A673 (cell line): Measurements from ENCODE around the gene IGF1R. TPM values are rescaled to one million over a fixed set of nuclear protein-coding genes. Genes with fewer than 3 reads are reported as not detected.

ENCODE experiments used
- BruUV-seq: library from RNA; stranded (reverse); fragments of 400-500 nt; replicated peaks from 2 replicates; lab custom pipeline; 2021; lab: Mats Ljungman, UMichigan
- CTCF ChIA-PET: fragments of 300-600 bp; sonication (Branson Sonifier 250); formaldehyde crosslinking; loops from one replicate; lab custom pipeline; 2022; ENCODE audit warnings: antibody characterized with exemption; lab: Charles Lee
- POLR2A ChIA-PET: fragments of 300-600 bp; sonication (Branson Sonifier 250); formaldehyde crosslinking; loops from one replicate; lab custom pipeline; 2022; ENCODE audit warnings: antibody characterized with exemption; ENCODE audit not compliant: low non-redundant PET; lab: Charles Lee
- DNase-seq: peaks from one replicate; pipeline ENCODE4 v3.0.0-alpha.2; 2015; ENCODE audit warnings: low spot score
- H3K27ac ChIP-seq: fragments of 200-600 bp; sonication (generic); 2 replicates; pipeline ENCODE4 v1.5.1; 2016; ENCODE audit warnings: mixed run types, low read depth, mild to moderate bottlenecking, mixed read lengths, antibody characterized with exemption, low read length; ENCODE audit not compliant: poor library complexity, severe bottlenecking
- H3K27me3 ChIP-seq: fragments of 200-600 bp; sonication (generic); replicated peaks from 2 replicates; pipeline ENCODE4 v1.6.1; 2017; ENCODE audit warnings: mixed run types, low read depth, mild to moderate bottlenecking, mixed read lengths, antibody characterized with exemption, low read length; ENCODE audit not compliant: insufficient read depth, poor library complexity
- H3K36me3 ChIP-seq: fragments of 200-600 bp; sonication (generic); 2 replicates; pipeline ENCODE4 v1.6.1; 2016; ENCODE audit warnings: mixed run types, mild to moderate bottlenecking, mixed read lengths, antibody characterized with exemption, low read length; ENCODE audit not compliant: insufficient read depth, poor library complexity, severe bottlenecking
- H3K4me1 ChIP-seq: fragments of 200-600 bp; sonication (generic); 2 replicates; pipeline ENCODE4 v1.6.1; 2017; ENCODE audit warnings: mixed run types, mild to moderate bottlenecking, mixed read lengths, antibody characterized with exemption, low read length; ENCODE audit not compliant: insufficient read depth, poor library complexity, severe bottlenecking
- H3K4me3 ChIP-seq: fragments of 200-600 bp; sonication (generic); 2 replicates; pipeline ENCODE4 v1.5.1; 2016; ENCODE audit warnings: low read depth, mixed run types, mild to moderate bottlenecking, mixed read lengths, low read length; ENCODE audit not compliant: poor library complexity, severe bottlenecking
- H3K9me3 ChIP-seq: fragments of 200-600 bp; sonication (generic); 2 replicates; pipeline ENCODE4 v1.6.1; 2016; ENCODE audit warnings: mixed run types, low read depth, mild to moderate bottlenecking, mixed read lengths, antibody characterized with exemption, low read length; ENCODE audit not compliant: poor library complexity, severe bottlenecking
- EZH2 ChIP-seq: fragments of 200-600 bp; sonication (generic); IDR thresholded peaks from 2 replicates; pipeline ENCODE4 v1.6.1; 2017; ENCODE audit warnings: borderline replicate concordance, low read depth, mild to moderate bottlenecking, mixed read lengths, antibody characterized with exemption, low read length; ENCODE audit not compliant: poor library complexity, severe bottlenecking
- intact Hi-C: fragments of 100-400 bp; cut with micrococcal nuclease; formaldehyde crosslinking; loops from one replicate; pipeline ENCODE4 v1.10.0; 2022; ENCODE audit not compliant: unreplicated experiment
- total RNA-seq: library from RNA; stranded (reverse); gene quantifications from 2 replicates; pipeline ENCODE4 v1.2.3, GENCODE V29; 2021
- TF ChIP-seq, protein P1 (sequence below): fragments of 300-800, 200-600 bp; sonication (generic); conservative IDR thresholded peaks from 2 replicates; pipeline ENCODE4 v1.5.1; 2017; ENCODE audit warnings: low read depth, mild to moderate bottlenecking, antibody characterized with exemption, low read length, moderate library complexity, mixed read lengths

The IGF1R gene
- total RNA-seq, 1 experiment from 2014 or later: 34.9 TPM

DNA sequence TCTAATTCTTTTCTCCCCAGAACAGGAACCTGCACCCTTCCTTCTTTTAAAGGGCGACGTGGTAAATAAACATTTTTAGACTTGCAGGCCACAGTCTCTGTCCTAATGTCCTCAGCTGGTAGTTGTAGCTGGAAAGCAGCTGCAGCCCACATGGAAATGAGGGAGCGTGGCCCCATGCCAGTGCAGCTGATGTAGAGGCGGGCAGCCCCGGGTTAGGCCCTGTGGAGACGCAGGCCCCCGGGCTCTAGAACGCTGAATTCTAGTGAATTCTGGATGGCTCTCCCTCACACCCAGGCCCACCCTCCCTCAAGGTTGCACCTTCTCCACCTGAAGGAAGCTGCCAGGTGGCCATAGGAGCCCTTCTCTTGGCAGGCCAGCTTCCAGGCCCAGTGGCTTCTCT lies 307.0 kb downstream of the IGF1R start:
- no peak for TF ChIP-seq EZH2
- TF ChIP-seq, protein P1, sequence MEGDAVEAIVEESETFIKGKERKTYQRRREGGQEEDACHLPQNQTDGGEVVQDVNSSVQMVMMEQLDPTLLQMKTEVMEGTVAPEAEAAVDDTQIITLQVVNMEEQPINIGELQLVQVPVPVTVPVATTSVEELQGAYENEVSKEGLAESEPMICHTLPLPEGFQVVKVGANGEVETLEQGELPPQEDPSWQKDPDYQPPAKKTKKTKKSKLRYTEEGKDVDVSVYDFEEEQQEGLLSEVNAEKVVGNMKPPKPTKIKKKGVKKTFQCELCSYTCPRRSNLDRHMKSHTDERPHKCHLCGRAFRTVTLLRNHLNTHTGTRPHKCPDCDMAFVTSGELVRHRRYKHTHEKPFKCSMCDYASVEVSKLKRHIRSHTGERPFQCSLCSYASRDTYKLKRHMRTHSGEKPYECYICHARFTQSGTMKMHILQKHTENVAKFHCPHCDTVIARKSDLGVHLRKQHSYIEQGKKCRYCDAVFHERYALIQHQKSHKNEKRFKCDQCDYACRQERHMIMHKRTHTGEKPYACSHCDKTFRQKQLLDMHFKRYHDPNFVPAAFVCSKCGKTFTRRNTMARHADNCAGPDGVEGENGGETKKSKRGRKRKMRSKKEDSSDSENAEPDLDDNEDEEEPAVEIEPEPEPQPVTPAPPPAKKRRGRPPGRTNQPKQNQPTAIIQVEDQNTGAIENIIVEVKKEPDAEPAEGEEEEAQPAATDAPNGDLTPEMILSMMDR: no peak
- no peak overlapping the region for H3K4me3 ChIP-seq
- no peak overlapping the region for H3K27ac ChIP-seq
- intact Hi-C loops: no loop called here
- no peaks in the 10 kb centered on the region for H3K9me3 ChIP-seq
- H3K27me3 ChIP-seq: no peaks in the 10 kb centered on the region
- DNase-seq: no peak
- H3K36me3 ChIP-seq: peaks cover 14% of the 10 kb centered on the region
- CTCF ChIA-PET: no interaction called here
- no TSS peak for BruUV-seq
- H3K4me1 ChIP-seq: no peaks in the 10 kb centered on the region
- POLR2A ChIA-PET: no interaction called here

DNA sequence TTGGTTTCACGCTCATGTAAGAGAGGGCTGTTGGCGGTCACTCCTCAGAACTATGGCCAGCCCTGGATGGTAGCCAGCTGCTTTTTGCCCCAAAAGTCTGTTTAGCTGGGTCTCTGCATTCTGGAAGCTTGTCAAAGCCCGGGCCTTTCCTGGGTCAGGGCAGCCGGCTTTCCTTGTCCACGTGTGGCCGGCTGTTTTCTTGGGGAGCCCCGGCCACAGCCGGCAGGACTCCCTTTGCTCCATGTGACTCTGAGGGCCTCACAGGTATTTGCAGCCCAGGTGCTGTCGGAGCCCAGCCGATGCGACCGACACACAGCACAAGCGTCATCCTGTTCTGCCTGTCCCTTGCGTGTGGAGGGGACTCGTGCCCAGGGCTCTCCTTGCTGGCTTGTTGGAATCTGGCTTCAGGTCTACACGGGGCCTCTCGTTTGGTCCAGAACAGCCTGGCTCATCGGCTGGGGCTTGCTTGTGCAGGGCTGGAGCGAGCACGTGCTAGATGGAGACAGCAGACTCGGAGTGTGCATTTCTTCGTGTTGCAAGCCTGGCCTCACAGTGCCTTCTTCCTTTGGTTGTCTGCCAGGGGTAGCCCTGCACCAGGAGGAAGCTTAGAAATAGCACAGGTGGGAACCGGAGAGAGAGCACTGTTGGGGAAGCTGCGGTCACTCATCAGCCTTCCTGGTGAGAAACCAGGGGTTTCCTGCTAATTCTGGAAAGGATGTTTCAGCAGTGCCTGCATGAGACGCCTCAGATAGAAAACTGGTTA lies 307.8 kb downstream of the IGF1R start:
- no TSS peak for BruUV-seq
- no peak for DNase-seq
- CTCF ChIA-PET: no interaction called here
- H3K27ac ChIP-seq: no peak overlapping the region
- intact Hi-C loops: no loop called here
- H3K4me3 ChIP-seq: no peak overlapping the region
- peaks cover under 1% of the 10 kb centered on the region for H3K9me3 ChIP-seq
- peaks cover 11% of the 10 kb centered on the region for H3K36me3 ChIP-seq
- POLR2A ChIA-PET: no interaction called here
- TF ChIP-seq, protein P1: no peak
- no peak for TF ChIP-seq EZH2
- H3K27me3 ChIP-seq: no peaks in the 10 kb centered on the region
- H3K4me1 ChIP-seq: no peaks in the 10 kb centered on the region

DNA sequence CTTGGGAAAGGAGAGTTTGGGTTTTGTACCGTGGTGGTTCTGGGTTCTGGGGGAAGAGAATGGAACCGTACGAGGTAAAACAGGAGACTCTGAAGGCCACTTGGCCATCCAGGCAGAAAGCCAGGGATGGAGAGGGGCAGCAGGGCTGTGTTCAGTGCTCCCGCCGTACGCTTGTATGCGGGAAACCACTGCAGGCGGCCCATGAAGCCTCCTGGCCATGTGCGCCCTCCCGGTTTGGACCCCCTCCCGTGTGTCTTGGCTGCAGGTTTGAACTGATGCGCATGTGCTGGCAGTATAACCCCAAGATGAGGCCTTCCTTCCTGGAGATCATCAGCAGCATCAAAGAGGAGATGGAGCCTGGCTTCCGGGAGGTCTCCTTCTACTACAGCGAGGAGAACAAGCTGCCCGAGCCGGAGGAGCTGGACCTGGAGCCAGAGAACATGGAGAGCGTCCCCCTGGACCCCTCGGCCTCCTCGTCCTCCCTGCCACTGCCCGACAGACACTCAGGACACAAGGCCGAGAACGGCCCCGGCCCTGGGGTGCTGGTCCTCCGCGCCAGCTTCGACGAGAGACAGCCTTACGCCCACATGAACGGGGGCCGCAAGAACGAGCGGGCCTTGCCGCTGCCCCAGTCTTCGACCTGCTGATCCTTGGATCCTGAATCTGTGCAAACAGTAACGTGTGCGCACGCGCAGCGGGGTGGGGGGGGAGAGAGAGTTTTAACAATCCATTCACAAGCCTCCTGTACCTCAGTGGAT lies 308.6 kb downstream of the IGF1R start:
- Histone ChIP-seq H3K27ac (no peak overlapping the region), H3K9me3 (peaks cover 9% of the 10 kb centered on the region), H3K4me1 (no peaks in the 10 kb centered on the region), H3K4me3 (no peak overlapping the region), H3K36me3 (peaks cover 19% of the 10 kb centered on the region), H3K27me3 (no peaks in the 10 kb centered on the region)
- BruUV-seq: no TSS peak
- TF ChIP-seq, protein P1: no peak
- TF ChIP-seq EZH2: no peak
- CTCF ChIA-PET: no interaction called here
- intact Hi-C loops: no loop called here
- no peak for DNase-seq
- POLR2A ChIA-PET: no interaction called here
